Measurements from ENCODE around the gene ALG14.
"Not testable (repeated sequence)": the region's sequence is repeated elsewhere in the genome, so short reads cannot be mapped to it uniquely, and the experiment has no call there.

The ALG14 gene

GRCh38 chr1:94998748-94999147, 74.0 kb downstream of the ALG14 start:
- no peaks in the 10 kb centered on the region for H3K27me3 ChIP-seq
- no peak for DNase-seq
- no peak for TF ChIP-seq CTCF (IDR thresholded peaks at IDR 0.05; ENCODE audit: low read depth, low read length)
- no peaks in the 10 kb centered on the region; the same call in 1 of the 2 replicates for H3K4me1 ChIP-seq
- H3K9me3 ChIP-seq = no peaks in the 10 kb centered on the region
- H3K4me3 ChIP-seq (ENCODE audit: low read depth, low read length) = no peak overlapping the region
- no peaks in the 10 kb centered on the region for H3K36me3 ChIP-seq

- Histone ChIP-seq H3K4me3 (ENCODE audit: low read depth, low read length) (no peak overlapping the region), H3K36me3 (no peaks in the 10 kb centered on the region), H3K4me1 (no peaks in the 10 kb centered on the region; the same call in 1 of the 2 replicates), H3K27me3 (no peaks in the 10 kb centered on the region), H3K9me3 (no peaks in the 10 kb centered on the region)
- DNase-seq = no peak
- TF ChIP-seq CTCF (IDR thresholded peaks at IDR 0.05; ENCODE audit: low read depth, low read length) = no peak
Measured at GRCh38 chr1:94998114-94998513, 74.6 kb downstream of the ALG14 start.

GRCh38 chr1:94995536-94995935, 77.2 kb downstream of the ALG14 start:
- not testable (repeated sequence) for H3K4me1 ChIP-seq; H3K36me3 ChIP-seq; H3K4me3 ChIP-seq (ENCODE audit: low read depth, low read length); DNase-seq; H3K27me3 ChIP-seq; H3K9me3 ChIP-seq

- Histone ChIP-seq H3K36me3 (no peaks in the 10 kb centered on the region), H3K9me3 (no peaks in the 10 kb centered on the region), H3K27me3 (no peaks in the 10 kb centered on the region), H3K4me3 (ENCODE audit: low read depth, low read length) (no peak overlapping the region), H3K4me1 (peaks cover 8% of the 10 kb centered on the region)
- no peak for TF ChIP-seq CTCF (IDR thresholded peaks at IDR 0.05; ENCODE audit: low read depth, low read length)
- DNase-seq = no peak
Measured at GRCh38 chr1:94994805-94995204, 77.9 kb downstream of the ALG14 start.

GRCh38 chr1:94993931-94994645, 78.7 kb downstream of the ALG14 start:
- H3K4me1 ChIP-seq = peaks cover 8% of the 10 kb centered on the region
- DNase-seq = no peak
- no peak for TF ChIP-seq CTCF (IDR thresholded peaks at IDR 0.05; ENCODE audit: low read depth, low read length)
- no peaks in the 10 kb centered on the region for H3K9me3 ChIP-seq
- no peaks in the 10 kb centered on the region for H3K36me3 ChIP-seq
- no peak overlapping the region for H3K4me3 ChIP-seq (ENCODE audit: low read depth, low read length)
- H3K27me3 ChIP-seq = no peaks in the 10 kb centered on the region

GRCh38 chr1:94992863-94993563, 79.7 kb downstream of the ALG14 start:
- Histone ChIP-seq H3K36me3 (no peaks in the 10 kb centered on the region), H3K27me3 (no peaks in the 10 kb centered on the region), H3K4me3 (ENCODE audit: low read depth, low read length) (no peak overlapping the region), H3K4me1 (peaks cover 8% of the 10 kb centered on the region), H3K9me3 (no peaks in the 10 kb centered on the region)
- no peak for TF ChIP-seq CTCF (IDR thresholded peaks at IDR 0.05; ENCODE audit: low read depth, low read length)
- DNase-seq = no peak
